Measurements from ENCODE around the gene RABGAP1L.
"Not testable (repeated sequence)": the region's sequence is repeated elsewhere in the genome, so short reads cannot be mapped to it uniquely, and the experiment has no call there.

The RABGAP1L gene

GRCh38 chr1:174247472-174247871, 88.2 kb downstream of the RABGAP1L start:
- DNase-seq = no peak

GRCh38 chr1:174248041-174248440, 88.7 kb downstream of the RABGAP1L start:
- no peak for DNase-seq

GRCh38 chr1:174256386-174256785, 97.1 kb downstream of the RABGAP1L start:
- not testable (repeated sequence) for DNase-seq

GRCh38 chr1:174258148-174258550, 98.8 kb downstream of the RABGAP1L start:
- peak; percentile 28 for DNase-seq

- peak; percentile 54 for DNase-seq
Observed at GRCh38 chr1:174262349-174263241, 103.3 kb downstream of the RABGAP1L start.

- DNase-seq = no peak
Observed at GRCh38 chr1:174265282-174265681, 106.0 kb downstream of the RABGAP1L start.

- no peak for DNase-seq
Observed at GRCh38 chr1:174266476-174266875, 107.2 kb downstream of the RABGAP1L start.

- no peak for DNase-seq
Observed at GRCh38 chr1:174266991-174267612, 107.8 kb downstream of the RABGAP1L start.

GRCh38 chr1:174269989-174270651, 110.8 kb downstream of the RABGAP1L start:
- DNase-seq = no peak

- DNase-seq = no peak
Observed at GRCh38 chr1:174273190-174273589, 113.9 kb downstream of the RABGAP1L start.

- no peak for DNase-seq
Observed at GRCh38 chr1:174273776-174274175, 114.5 kb downstream of the RABGAP1L start.

GRCh38 chr1:174274452-174274851, 115.1 kb downstream of the RABGAP1L start:
- DNase-seq = no peak

GRCh38 chr1:174274884-174275283, 115.6 kb downstream of the RABGAP1L start:
- no peak for DNase-seq

GRCh38 chr1:174276087-174276486, 116.8 kb downstream of the RABGAP1L start:
- no peak for DNase-seq

- no peak for DNase-seq
Observed at GRCh38 chr1:174284052-174284451, 124.7 kb downstream of the RABGAP1L start.

- DNase-seq = no peak
Observed at GRCh38 chr1:174286042-174286441, 126.7 kb downstream of the RABGAP1L start.

GRCh38 chr1:174289644-174290310, 130.5 kb downstream of the RABGAP1L start:
- DNase-seq = no peak

- no peak for DNase-seq
Observed at GRCh38 chr1:174291059-174291458, 131.7 kb downstream of the RABGAP1L start.

GRCh38 chr1:174296309-174296708, 137.0 kb downstream of the RABGAP1L start:
- DNase-seq = no peak

GRCh38 chr1:174297351-174297750, 138.0 kb downstream of the RABGAP1L start:
- no peak for DNase-seq

GRCh38 chr1:174301295-174302077, 142.2 kb downstream of the RABGAP1L start:
- no peak for DNase-seq

- no peak for DNase-seq
Observed at GRCh38 chr1:174308604-174309003, 149.3 kb downstream of the RABGAP1L start.

All from NCI-H1105 (cell line).